ENCODE data around the gene PP2D1.
"Not testable (repeated sequence)": the region's sequence is repeated elsewhere in the genome, so short reads cannot be mapped to it uniquely, and the experiment has no call there.

The PP2D1 gene

GRCh38 chr3:19967208-19967607 lies 44.9 kb downstream of the PP2D1 start:
- DNase-seq: no peak

GRCh38 chr3:19961960-19962359 lies 50.1 kb downstream of the PP2D1 start:
- DNase-seq: no peak

- no peak for DNase-seq
Observed at GRCh38 chr3:19960696-19961095, 51.4 kb downstream of the PP2D1 start.

GRCh38 chr3:19959505-19959904 lies 52.6 kb downstream of the PP2D1 start:
- DNase-seq: no peak

GRCh38 chr3:19957354-19957753 lies 54.7 kb downstream of the PP2D1 start:
- DNase-seq: not testable (repeated sequence)

- no peak for DNase-seq
Observed at GRCh38 chr3:19954676-19955075, 57.4 kb downstream of the PP2D1 start.

GRCh38 chr3:19950316-19950715 lies 61.7 kb downstream of the PP2D1 start:
- no peak for DNase-seq

- DNase-seq: no peak
Observed at GRCh38 chr3:19948226-19948591, 63.9 kb downstream of the PP2D1 start.

GRCh38 chr3:19947549-19948225 lies 64.4 kb downstream of the PP2D1 start:
- peak; percentile 34 for DNase-seq

GRCh38 chr3:19946832-19947548 lies 65.1 kb downstream of the PP2D1 start, which contains the start of gene RAB5A:
Gene RAB5A, plus strand, starts transcription at chr3:19947097. Its CDS starts 3,802 bp downstream, at chr3:19950899.
- peak; percentile 96 for DNase-seq

- no peak for DNase-seq
Observed at GRCh38 chr3:19945969-19946831, 65.9 kb downstream of the PP2D1 start.

GRCh38 chr3:19945534-19945933 lies 66.5 kb downstream of the PP2D1 start:
- no peak for DNase-seq

GRCh38 chr3:19940643-19941042 lies 71.4 kb downstream of the PP2D1 start:
- DNase-seq: no peak

- DNase-seq: no peak
Observed at GRCh38 chr3:19938295-19938627, 73.8 kb downstream of the PP2D1 start.

- no peak for DNase-seq
Observed at GRCh38 chr3:19937459-19938294, 74.4 kb downstream of the PP2D1 start.

Measured in activated gamma-delta T cell treated with Interleukin-2 at 50 U/mL for 16 hours (primary cell).